Psoas muscle (tissue), 8 donors: ENCODE data around the gene EGFL8. TPM values are rescaled to one million over a fixed set of nuclear protein-coding genes. Genes with fewer than 3 reads are reported as not detected.
A peak's percentile ranks its signal among the peaks of the same experiment; 100 is the strongest.

Experiments used
- ATAC-seq, 4 donors: fragments of 200-7000 bp; cut with Tn5 transposase; one replicate each; pipeline ENCODE4 v1.9.1; 2020; ENCODE audit warnings: moderate library complexity in 3 of 4, mild to moderate bottlenecking in 2 of 4
- DNase-seq, 2 donors: peaks; one replicate each; pipeline ENCODE4 v3.0.0-alpha.2; 2020
- H3K27ac ChIP-seq: fragments of 200-600 bp; one replicate; pipeline ENCODE4 v1.8.0; 2022
- H3K27me3 ChIP-seq, 3 donors: fragments of 200-600 bp in 1 of 3; one replicate each; pipeline versions ENCODE4 v1.6.1 to v1.8.0; 2013 to 2022; ENCODE audit warnings: low read length in 2 of 3, mild to moderate bottlenecking in 2 of 3, moderate library complexity in 1 of 3; ENCODE audit not compliant: insufficient read depth in 3 of 3
- H3K36me3 ChIP-seq, 2 donors: fragments of 200-600 bp in 1 of 2; one replicate each; pipeline versions ENCODE4 v1.6.1 to v1.8.0; 2013 to 2022; ENCODE audit warnings: low read depth in 1 of 2, mild to moderate bottlenecking in 1 of 2, moderate library complexity in 1 of 2; ENCODE audit not compliant: insufficient read depth in 1 of 2
- H3K4me1 ChIP-seq: fragments of 200-600 bp; one replicate; pipeline ENCODE4 v1.8.0; 2022
- H3K4me3 ChIP-seq: fragments of 200-600 bp; one replicate; pipeline ENCODE4 v1.8.0; 2022; ENCODE audit warnings: mild to moderate bottlenecking
- H3K9me3 ChIP-seq: fragments of 200-600 bp; one replicate; pipeline ENCODE4 v1.8.0; 2022
- CTCF ChIP-seq: fragments of 200-600 bp; IDR thresholded peaks from one replicate; pipeline ENCODE4 v1.8.0; 2022; ENCODE audit warnings: antibody characterized with exemption
- WGBS, 3 donors: extraction: QIAGEN DNeasy Blood & Tissue Kit; methylation state at CpG; one replicate each; pipeline versions ENCODE4 v1.1.6 to v1.1.7; 2013; 5-methylcytosine and 5-hydroxymethylcytosine counted together
- intact Hi-C, 2 donors: fragments of 100-400 bp; cut with DNase I; formaldehyde crosslinking; loops; one replicate each; pipeline versions ENCODE4 v1.11.0 to v1.14.2; 2022
- polyA plus RNA-seq, 3 donors: library from polyadenylated mRNA; stranded (reverse); fragments of 200-250 nt; gene quantifications; one replicate each; pipeline ENCODE4 v1.2.3, GENCODE V29; 2013
- total RNA-seq, 4 donors: library from RNA; stranded (reverse); fragmentation: NEBNext Ultra II Directional in 2 of 4; extraction: Animal tissue kit (Norgen Biotek cat#: 25700) in 2 of 4; gene quantifications; one replicate each; pipeline versions ENCODE4 v1.2.1 to v1.2.4, GENCODE V29; 2021 to 2023
- donor health status: healthy with polysubstance abuse.
- donor health status: DM: no; HTN: no; CAD: no; lungs with moderate emphysema.
- donor health status: Bipolar disorder and iron deficiency.
- donor health status: healthy.
- donor health status: DM: yes; HTN: yes; CAD: no.
- donor health status: DM: no; HTN: no; CAD: no.
- donor health status: DM: no; HTN: no; CAD: no.
- donor health status: DM: yes; HTN: yes; CAD: no.

Gene EGFL8
- total and polyA plus RNA-seq, 7 donors, result 2.0 to 7.0 (median 3.6) TPM

GRCh38 chr6:32127409-32127716, 37.0 kb upstream of the EGFL8 start:
- TF ChIP-seq CTCF, result no peak
- WGBS, 3 donors, result 3 to 5% (median 3%) methylated on average over 8 to 9 of the region's 9 CpGs
- intact Hi-C loops, result loop anchor here (5.0 kb wide), 2 partner anchors 50 to 1160 kb away; partner anchors contain the start of genes AGPAT1 (in 1 of the 2), PFDN6 (in 1 of the 2), RNF5 (in 1 of the 2) and WDR46 (in 1 of the 2)

GRCh38 chr6:32127717-32128592, 36.4 kb upstream of the EGFL8 start, which contains the start of gene ATF6B:
ATF6B (minus strand) TSS chr6:32128246; CDS start chr6:32128207, 39 bp downstream.
- Histone ChIP-seq H3K36me3 (peaks cover 4 to 43% of the 10 kb centered on the region in 2 donors), H3K4me3 (peak within 1 kb of the TSS; percentile 95), H3K9me3 (no peaks in the 10 kb centered on the region), H3K27me3 (no peaks in the 10 kb centered on the region), H3K27ac (peak within 1 kb of the TSS; percentile 89), H3K4me1 (peaks cover 26% of the 10 kb centered on the region)
- no peak for TF ChIP-seq CTCF
- intact Hi-C loops, result loop anchor here (2.0 to 5.0 kb wide), 3 partner anchors 49 to 1159 kb away; partner anchors contain the start of genes AGPAT1 (in 2 of the 2), PFDN6 (in 1 of the 2), RNF5 (in 1 of the 2) and WDR46 (in 1 of the 2)
- DNase-seq (peak; percentile 99), ATAC-seq (peak; percentile 92 to 96 (median 96))
- WGBS, 3 donors, result 0 to 1% (median 0%) methylated on average over 44 of the region's 44 CpGs

More at GRCh38 chr6:32127409-32127716, 37.0 kb upstream of the EGFL8 start:
- Histone ChIP-seq H3K9me3 (no peaks in the 10 kb centered on the region), H3K4me1 (peaks cover 26% of the 10 kb centered on the region), H3K27ac (peak overlapping the region; percentile 86), H3K27me3 (no peaks in the 10 kb centered on the region), H3K36me3 (peaks cover 4 to 48% of the 10 kb centered on the region in 2 donors), H3K4me3 (peak overlapping the region; percentile 95)
- no peak for DNase-seq
- ATAC-seq, result no peak

GRCh38 chr6:32128751-32129296, 35.6 kb upstream of the EGFL8 start:
- DNase-seq, result no peak
- TF ChIP-seq CTCF, result no peak
- intact Hi-C loops, result loop anchor here (2.0 to 5.0 kb wide), 3 partner anchors 48 to 1158 kb away; partner anchors contain the start of genes AGPAT1 (in 2 of the 2), PFDN6 (in 1 of the 2), RNF5 (in 1 of the 2) and WDR46 (in 1 of the 2)
- H3K27ac ChIP-seq, result peak overlapping the region; percentile 89
- no peak for ATAC-seq
- H3K36me3 ChIP-seq, result peaks cover 4 to 35% of the 10 kb centered on the region in 2 donors
- H3K9me3 ChIP-seq, result no peaks in the 10 kb centered on the region
- peaks cover 26% of the 10 kb centered on the region for H3K4me1 ChIP-seq
- peak overlapping the region; percentile 95 for H3K4me3 ChIP-seq
- WGBS, 3 donors, result 63 to 74% (median 70%) methylated on average over 13 of the region's 13 CpGs
- H3K27me3 ChIP-seq, result no peaks in the 10 kb centered on the region

GRCh38 chr6:32129297-32130088, 34.9 kb upstream of the EGFL8 start:
- Histone ChIP-seq H3K4me3 (peak overlapping the region; percentile 95), H3K27me3 (no peaks in the 10 kb centered on the region), H3K4me1 (peaks cover 26% of the 10 kb centered on the region), H3K9me3 (no peaks in the 10 kb centered on the region), H3K27ac (peak overlapping the region; percentile 89), H3K36me3 (peaks cover under 1 to 28% of the 10 kb centered on the region in 2 donors)
- DNase-seq, result peak in 1 of 2 donors; percentile 10
- ATAC-seq, result peak in 3 of 4 donors; percentile 49 to 69 (median 51)
- intact Hi-C loops, result loop anchor here (2.0 to 5.0 kb wide), 3 partner anchors 47 to 1158 kb away; partner anchors contain the start of genes AGPAT1 (in 2 of the 2), PFDN6 (in 1 of the 2), RNF5 (in 1 of the 2) and WDR46 (in 1 of the 2)
- 26 to 32% (median 27%) methylated on average over 22 of the region's 22 CpGs for WGBS, 3 donors
- TF ChIP-seq CTCF, result no peak
